ENCODE results near the gene SLC25A23. TPM values are rescaled to one million over a fixed set of nuclear protein-coding genes. Genes with fewer than 3 reads are reported as not detected.

Gene SLC25A23
- total RNA-seq, 1 experiment from 2014 or later: 89.5 TPM

- ChIA-PET CTCF (interaction anchor here (1.1 to 1.4 kb wide), 5 partner anchors 8 to 300 kb away, joined by 3 to 4 read pairs (median 3); partner anchors contain the start of gene ALKBH7), RAD21 (ENCODE audit: low non-redundant PET in 1 of 2, low total read pairs in 2 of 2, uncharacterized antibody in 2 of 2, unreplicated experiment in 2 of 2) (interaction anchor here (0.6 kb wide), 2 partner anchors 33 to 162 kb away, joined by 3 to 6 read pairs; no protein-coding TSS in a partner anchor), POLR2A (interaction anchor here (0.7 to 1.6 kb wide), 3 partner anchors 53 to 635 kb away, joined by 4 to 8 read pairs (median 7); partner anchors contain the start of gene ALKBH7)
- Histone ChIP-seq H3K9me2 (ENCODE audit: insufficient read depth) (no peaks in the 10 kb centered on the region), H3K4me3 (replicated peaks in 1 of 2; ENCODE audit: low read depth in 1 of 2, low read length in 2 of 2) (peak overlapping the region; percentile 17 to 27), H3K9me3 (ENCODE audit: control insufficient read depth in 1 of 2, insufficient read depth in 1 of 2, low read depth in 1 of 2, low read length in 2 of 2) (no peaks in the 10 kb centered on the region), H3K4me2 (ENCODE audit: low read length) (peak overlapping the region; percentile 57), H2AFZ (ENCODE audit: low read depth, low read length, poor library complexity, severe bottlenecking) (no peak overlapping the region), H3K9ac (ENCODE audit: low read length) (peak overlapping the region; percentile 9; the same call in 1 of the 2 replicates), H3K36me3 (ENCODE audit: control insufficient read depth in 1 of 2, insufficient read depth in 2 of 2, low read length in 2 of 2) (peaks cover 11 to 18% of the 10 kb centered on the region in 2 experiments; a peak in 3 of 4 replicates), H3K4me1 (ENCODE audit: control insufficient read depth in 1 of 2, insufficient read depth in 2 of 2, low read length in 2 of 2) (peaks cover 8 to 30% of the 10 kb centered on the region in 2 experiments; a peak in 3 of 4 replicates), H4K20me1 (ENCODE audit: insufficient read depth) (peaks cover 30% of the 10 kb centered on the region; the same call in 1 of the 2 replicates), H3K27ac (ENCODE audit: low read depth, low read length) (peak overlapping the region; percentile 80), H3K27me3 (ENCODE audit: insufficient read depth, low read length) (no peaks in the 10 kb centered on the region), H3K79me2 (ENCODE audit: insufficient read depth, low read length) (peaks cover 32% of the 10 kb centered on the region)
- ATAC-seq: no peak
- intact Hi-C loops (cut with micrococcal nuclease): no loop called here
- no peak for TF ChIP-seq SP1 (IDR thresholded peaks at IDR 0.05; ENCODE audit: low read depth)
- TF ChIP-seq CTCF (IDR thresholded peaks at IDR 0.05 in 2 of 3, conservative IDR thresholded peaks at IDR 0.05 in 1 of 3; ENCODE audit: borderline replicate concordance in 1 of 3, insufficient read depth in 1 of 3, low read depth in 2 of 3, low read length in 2 of 3): peak in 2 of 3 experiments; percentile 55 to 63; a peak in 4 of 6 replicates
- DNase-seq (ENCODE audit: low read depth, low spot score): peak; percentile 24
- TSS peak; percentile 92 for BruUV-seq (replicated peaks)
These were observed 33.6 kb downstream of the SLC25A23 start for GRCh38 chr19:6425732-6426620.

All from HCT116 (cell line).